MG63 (cell line): ENCODE results near the gene GATAD2A. TPM values are rescaled to one million over a fixed set of nuclear protein-coding genes. Genes with fewer than 3 reads are reported as not detected.
A peak's percentile ranks its signal among the peaks of the same experiment; 100 is the strongest.

Source experiments
- DNase-seq: peaks from one replicate; pipeline ENCODE4 v3.0.0-alpha.2; 2020
- H3K27me3 ChIP-seq: fragments of 250-450 bp; sonication (Bioruptor Pico); 2 replicates; pipeline ENCODE4 v1.5.1; 2020; ENCODE audit warnings: mild to moderate bottlenecking, moderate library complexity
- H3K36me3 ChIP-seq: fragments of 250-450 bp; sonication (Bioruptor Pico); 2 replicates; pipeline ENCODE4 v1.5.1; 2020; ENCODE audit warnings: mild to moderate bottlenecking, moderate library complexity
- H3K4me3 ChIP-seq: fragments of 250-450 bp; sonication (Bioruptor Pico); 2 replicates; pipeline ENCODE4 v1.5.1; 2020; ENCODE audit warnings: mild to moderate bottlenecking, moderate library complexity
- H3K9me3 ChIP-seq: fragments of 250-450 bp; sonication (Bioruptor Pico); 2 replicates; pipeline ENCODE4 v1.5.1; 2020; ENCODE audit warnings: mild to moderate bottlenecking, moderate library complexity
- total RNA-seq: library from RNA; depleted of rRNA; stranded (reverse); fragments of >200 nt; shearing (Covaris generic); gene quantifications from 2 replicates; pipeline ENCODE4 v1.2.3, GENCODE V29; 2014; ENCODE audit warnings: low replicate concordance

GATAD2A gene
- total RNA-seq, 1 experiment from 2014 or later, result 69.1 TPM

GRCh38 chr19:19500975-19501644, 95.6 kb downstream of the GATAD2A start:
- Histone ChIP-seq H3K36me3 (peaks cover 96% of the 10 kb centered on the region), H3K4me3 (no peak overlapping the region), H3K9me3 (no peaks in the 10 kb centered on the region), H3K27me3 (peaks cover under 1% of the 10 kb centered on the region; the same call in 1 of the 2 replicates)
- no peak for DNase-seq

DNA sequence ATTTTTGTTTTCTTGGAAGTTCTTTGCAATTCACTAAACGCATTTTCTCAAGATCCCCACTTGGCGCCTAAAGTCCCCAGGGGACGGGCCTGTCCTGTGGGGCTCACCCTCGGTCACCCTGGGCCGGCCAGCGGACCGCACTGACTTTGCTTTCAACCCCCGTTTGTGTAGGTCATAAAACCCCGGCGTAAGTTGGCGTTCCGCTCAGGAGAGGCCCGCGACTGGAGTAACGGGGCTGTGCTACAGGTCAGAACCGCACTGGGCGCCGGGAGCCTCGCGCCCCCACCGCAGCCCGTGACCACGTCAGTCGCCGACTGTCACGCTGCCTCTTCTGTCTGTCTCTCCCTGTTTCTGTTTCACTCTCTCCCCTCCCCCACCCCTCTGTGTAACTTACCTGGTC, 96.3 kb downstream of the GATAD2A start:
- Histone ChIP-seq H3K9me3 (no peaks in the 10 kb centered on the region), H3K36me3 (peaks cover 96% of the 10 kb centered on the region), H3K27me3 (no peaks in the 10 kb centered on the region), H3K4me3 (no peak overlapping the region)
- no peak for DNase-seq

DNA sequence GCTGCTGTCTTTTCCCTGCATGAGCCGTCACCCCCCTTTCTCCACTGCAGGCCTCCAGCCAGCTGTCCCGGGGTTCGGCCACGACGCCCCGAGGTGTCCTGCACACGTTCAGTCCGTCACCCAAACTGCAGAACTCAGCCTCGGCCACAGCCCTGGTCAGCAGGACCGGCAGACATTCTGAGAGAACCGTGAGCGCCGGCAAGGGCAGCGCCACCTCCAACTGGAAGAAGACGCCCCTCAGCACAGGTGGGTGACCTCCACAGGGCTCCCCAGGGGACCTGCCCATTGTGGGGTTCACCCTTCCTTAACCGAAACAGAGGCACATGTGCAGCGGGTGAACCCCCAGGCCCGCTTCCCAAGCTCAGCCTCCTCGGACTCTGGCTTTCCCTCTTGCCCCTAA, 96.8 kb downstream of the GATAD2A start:
- Histone ChIP-seq H3K9me3 (no peaks in the 10 kb centered on the region), H3K27me3 (no peaks in the 10 kb centered on the region), H3K4me3 (no peak overlapping the region), H3K36me3 (peaks cover 95% of the 10 kb centered on the region)
- DNase-seq, result no peak

- no peak for DNase-seq
- H3K4me3 ChIP-seq, result no peak overlapping the region
- H3K36me3 ChIP-seq, result peaks cover 95% of the 10 kb centered on the region
- no peaks in the 10 kb centered on the region for H3K9me3 ChIP-seq
- no peaks in the 10 kb centered on the region for H3K27me3 ChIP-seq
These were observed 97.5 kb downstream of the GATAD2A start for GRCh38 chr19:19502808-19503602.

- Histone ChIP-seq H3K36me3 (peaks cover 87% of the 10 kb centered on the region), H3K27me3 (no peaks in the 10 kb centered on the region), H3K4me3 (no peak overlapping the region), H3K9me3 (no peaks in the 10 kb centered on the region)
- DNase-seq, result no peak
These were observed 99.5 kb downstream of the GATAD2A start for GRCh38 chr19:19504754-19505668.

DNA sequence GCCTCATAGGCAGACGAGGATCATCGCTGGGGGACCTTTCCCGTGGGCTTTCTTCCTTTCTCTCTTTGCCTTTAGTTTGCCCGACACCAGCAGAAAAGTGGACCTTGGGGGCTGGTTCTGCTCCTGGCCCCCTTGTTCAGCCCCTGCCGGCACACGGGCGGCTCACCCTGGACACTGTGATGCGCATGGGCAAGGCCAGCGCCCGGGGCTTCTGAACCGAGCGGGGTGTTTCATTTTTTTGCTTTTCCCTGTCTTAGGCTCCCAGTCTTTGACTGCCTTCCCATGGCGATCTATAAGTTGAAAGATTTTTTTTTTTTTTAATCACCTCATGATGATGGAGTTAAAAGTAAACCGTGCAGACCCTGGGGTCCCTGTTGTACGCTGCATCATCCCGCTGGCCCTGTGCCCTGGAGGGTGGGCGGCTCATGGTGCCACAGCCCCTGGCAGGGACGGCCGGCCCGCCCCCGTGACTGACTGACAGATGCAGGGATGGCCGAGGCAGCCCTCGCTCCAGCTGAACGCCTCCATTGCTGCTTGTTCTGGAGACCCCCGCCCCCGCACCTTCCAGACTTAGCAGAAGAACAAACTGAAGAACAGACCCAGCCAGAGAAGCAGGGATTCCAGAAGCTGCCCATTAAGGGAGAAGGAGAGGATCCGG, 100.3 kb downstream of the GATAD2A start:
- no peak for DNase-seq
- Histone ChIP-seq H3K36me3 (peaks cover 79% of the 10 kb centered on the region), H3K9me3 (no peaks in the 10 kb centered on the region), H3K27me3 (no peaks in the 10 kb centered on the region), H3K4me3 (no peak overlapping the region)

GRCh38 chr19:19506592-19506991, 101.1 kb downstream of the GATAD2A start:
- peaks cover 71% of the 10 kb centered on the region for H3K36me3 ChIP-seq
- DNase-seq, result no peak
- no peaks in the 10 kb centered on the region for H3K27me3 ChIP-seq
- H3K9me3 ChIP-seq, result no peaks in the 10 kb centered on the region
- H3K4me3 ChIP-seq, result no peak overlapping the region

DNA sequence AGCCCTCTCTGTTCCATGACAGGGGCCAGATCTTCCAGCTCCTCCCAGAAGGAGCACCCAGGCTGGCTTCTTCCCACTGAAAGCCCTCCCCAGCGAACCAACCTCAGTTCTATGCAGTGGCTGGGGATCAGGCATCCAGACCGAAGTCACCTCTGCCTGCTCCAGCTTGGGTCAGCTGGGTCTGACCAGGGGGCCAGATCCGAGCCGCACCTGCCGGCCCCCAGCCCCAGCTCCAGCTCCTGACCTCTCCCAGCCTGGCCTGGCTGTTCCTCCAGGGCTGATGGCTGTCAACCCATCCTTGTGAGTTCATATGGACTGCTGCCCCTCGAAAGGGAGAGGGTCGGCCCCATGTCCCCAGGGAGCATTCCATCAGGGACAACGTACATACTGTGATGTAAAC, 101.9 kb downstream of the GATAD2A start:
- no peak for DNase-seq

GRCh38 chr19:19508217-19508616, 102.7 kb downstream of the GATAD2A start:
- Histone ChIP-seq H3K36me3 (peaks cover 55% of the 10 kb centered on the region), H3K9me3 (no peaks in the 10 kb centered on the region), H3K4me3 (no peak overlapping the region), H3K27me3 (no peaks in the 10 kb centered on the region)
- DNase-seq, result no peak

More for the DNA sequence above, 101.9 kb downstream of the GATAD2A start:
- Histone ChIP-seq H3K27me3 (no peaks in the 10 kb centered on the region), H3K9me3 (no peaks in the 10 kb centered on the region), H3K36me3 (peaks cover 64% of the 10 kb centered on the region), H3K4me3 (no peak overlapping the region)

- no peak overlapping the region for H3K4me3 ChIP-seq
- H3K9me3 ChIP-seq, result 0 out of 2 replicates have a peak, but pooled peaks cover 2% of the 10 kb centered on the region
- peak; percentile 34 for DNase-seq
- peaks cover 48% of the 10 kb centered on the region for H3K36me3 ChIP-seq
- no peaks in the 10 kb centered on the region for H3K27me3 ChIP-seq
These were observed 105.0 kb downstream of the GATAD2A start for GRCh38 chr19:19510432-19510831.

GRCh38 chr19:19513682-19514081, 108.2 kb downstream of the GATAD2A start:
- 0 out of 2 replicates have a peak, but pooled peaks cover 2% of the 10 kb centered on the region for H3K9me3 ChIP-seq
- H3K27me3 ChIP-seq, result no peaks in the 10 kb centered on the region
- H3K36me3 ChIP-seq, result peaks cover 26% of the 10 kb centered on the region
- no peak overlapping the region for H3K4me3 ChIP-seq
- no peak for DNase-seq

GRCh38 chr19:19514215-19514657, 108.8 kb downstream of the GATAD2A start:
- 0 out of 2 replicates have a peak, but pooled peaks cover 2% of the 10 kb centered on the region for H3K9me3 ChIP-seq
- H3K36me3 ChIP-seq, result peaks cover 29% of the 10 kb centered on the region
- DNase-seq, result no peak
- no peaks in the 10 kb centered on the region for H3K27me3 ChIP-seq
- H3K4me3 ChIP-seq, result no peak overlapping the region

GRCh38 chr19:19514881-19515641, 109.6 kb downstream of the GATAD2A start, which contains the start of gene TSSK6:
Gene TSSK6 (minus strand): TSS chr19:19515548. CDS start chr19:19515427, 121 bp downstream.
- peak within 1 kb of the TSS; percentile 91 for H3K4me3 ChIP-seq
- H3K36me3 ChIP-seq, result peaks cover 31% of the 10 kb centered on the region
- no peak for DNase-seq
- H3K9me3 ChIP-seq, result 0 out of 2 replicates have a peak, but pooled peaks cover 2% of the 10 kb centered on the region
- H3K27me3 ChIP-seq, result no peaks in the 10 kb centered on the region

GRCh38 chr19:19515642-19516519, 110.4 kb downstream of the GATAD2A start, which contains the start of gene NDUFA13:
Gene NDUFA13 (plus strand): TSS chr19:19516225. CDS start chr19:19516239, 14 bp downstream.
- H3K27me3 ChIP-seq, result no peaks in the 10 kb centered on the region
- peaks cover 39% of the 10 kb centered on the region for H3K36me3 ChIP-seq
- DNase-seq, result peak; percentile 95
- H3K4me3 ChIP-seq, result peak within 1 kb of the TSS; percentile 91
- 0 out of 2 replicates have a peak, but pooled peaks cover 2% of the 10 kb centered on the region for H3K9me3 ChIP-seq
